ENCODE results near the gene NFIC. TPM values are rescaled to one million over a fixed set of nuclear protein-coding genes. Genes with fewer than 3 reads are reported as not detected.
"Not testable (repeated sequence)": the region's sequence is repeated elsewhere in the genome, so short reads cannot be mapped to it uniquely, and the experiment has no call there.

NFIC gene
- total RNA-seq, 1 donor from 2014 or later: 254 TPM

DNA sequence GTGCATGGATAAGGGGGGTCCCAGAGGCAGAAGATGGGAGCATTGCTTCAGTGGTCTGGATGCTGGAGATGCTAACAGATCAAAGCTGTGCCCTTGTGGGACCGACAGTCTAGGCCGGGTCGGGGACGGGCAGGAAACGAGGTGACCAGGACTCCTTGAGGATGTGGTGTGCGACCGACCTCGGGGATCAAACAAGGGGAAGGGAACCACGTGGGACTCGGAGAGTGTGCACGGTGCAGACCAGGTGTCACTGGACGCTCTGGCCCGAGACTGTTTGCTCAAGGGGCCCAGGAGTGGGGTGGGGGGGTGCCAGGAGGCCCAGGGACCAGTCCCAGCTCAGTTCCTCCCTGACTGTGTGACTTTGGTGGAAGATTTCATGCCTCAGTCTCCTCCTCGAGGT is 6.0 kb downstream of the NFIC start:
- no peak for DNase-seq (ENCODE audit: low spot score)

DNA sequence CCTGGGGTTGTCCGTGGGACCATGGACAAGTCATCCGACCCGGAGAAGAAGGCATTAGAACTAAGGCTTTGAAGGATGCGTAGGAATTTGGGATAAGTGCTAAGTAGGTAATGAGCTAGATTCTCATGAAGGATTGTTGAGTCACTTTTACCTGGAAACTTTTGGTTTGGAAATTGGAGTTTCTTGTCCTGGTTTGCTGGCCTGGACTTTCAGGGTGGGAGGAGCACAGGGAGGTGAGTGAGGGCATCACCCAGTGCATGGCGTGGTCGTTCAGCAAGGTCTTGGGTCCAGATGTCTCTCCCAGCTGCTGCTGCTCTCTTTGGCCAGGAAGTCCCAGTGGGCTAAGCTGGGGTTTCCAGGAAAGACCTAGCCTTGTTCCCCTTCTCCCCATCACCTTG is 7.6 kb downstream of the NFIC start:
- DNase-seq (ENCODE audit: low spot score): no peak

DNA sequence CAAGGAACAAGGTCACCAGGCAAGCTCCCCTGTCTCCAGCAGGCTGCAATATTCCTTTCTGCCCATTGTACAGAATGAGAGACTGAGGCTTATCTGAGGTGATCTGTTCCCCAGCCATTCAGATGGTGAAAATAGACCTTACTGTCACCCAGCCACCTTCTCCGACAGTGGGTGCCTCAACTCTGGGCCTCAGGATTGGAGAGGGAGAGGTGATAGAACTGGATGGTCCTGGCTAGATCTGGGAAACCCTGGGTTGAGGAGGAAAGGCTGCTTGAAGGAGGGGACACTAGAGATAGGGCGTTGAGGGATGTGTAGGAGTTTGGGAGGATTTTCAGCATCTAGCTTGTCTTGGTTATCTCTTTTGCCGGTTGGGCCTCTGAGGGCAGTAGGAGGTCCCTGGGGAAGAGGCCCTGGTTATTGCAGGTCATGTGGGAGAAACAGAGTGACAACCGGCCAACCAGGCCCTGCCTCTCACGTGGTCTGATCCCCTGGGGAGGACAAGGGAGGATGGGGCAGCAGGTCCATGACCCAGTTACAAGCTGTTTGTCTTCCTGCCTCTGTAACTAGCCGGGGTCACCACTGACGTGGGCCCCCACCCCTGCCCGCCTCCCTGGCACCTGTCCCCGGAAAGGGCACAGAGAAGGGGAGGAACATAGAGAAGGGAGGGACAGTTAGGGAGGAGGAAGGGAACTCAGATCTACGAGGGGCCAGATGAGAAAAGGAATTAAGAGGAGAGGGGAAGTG is 8.2 kb downstream of the NFIC start:
- DNase-seq (ENCODE audit: low spot score): peak; percentile 62

DNA sequence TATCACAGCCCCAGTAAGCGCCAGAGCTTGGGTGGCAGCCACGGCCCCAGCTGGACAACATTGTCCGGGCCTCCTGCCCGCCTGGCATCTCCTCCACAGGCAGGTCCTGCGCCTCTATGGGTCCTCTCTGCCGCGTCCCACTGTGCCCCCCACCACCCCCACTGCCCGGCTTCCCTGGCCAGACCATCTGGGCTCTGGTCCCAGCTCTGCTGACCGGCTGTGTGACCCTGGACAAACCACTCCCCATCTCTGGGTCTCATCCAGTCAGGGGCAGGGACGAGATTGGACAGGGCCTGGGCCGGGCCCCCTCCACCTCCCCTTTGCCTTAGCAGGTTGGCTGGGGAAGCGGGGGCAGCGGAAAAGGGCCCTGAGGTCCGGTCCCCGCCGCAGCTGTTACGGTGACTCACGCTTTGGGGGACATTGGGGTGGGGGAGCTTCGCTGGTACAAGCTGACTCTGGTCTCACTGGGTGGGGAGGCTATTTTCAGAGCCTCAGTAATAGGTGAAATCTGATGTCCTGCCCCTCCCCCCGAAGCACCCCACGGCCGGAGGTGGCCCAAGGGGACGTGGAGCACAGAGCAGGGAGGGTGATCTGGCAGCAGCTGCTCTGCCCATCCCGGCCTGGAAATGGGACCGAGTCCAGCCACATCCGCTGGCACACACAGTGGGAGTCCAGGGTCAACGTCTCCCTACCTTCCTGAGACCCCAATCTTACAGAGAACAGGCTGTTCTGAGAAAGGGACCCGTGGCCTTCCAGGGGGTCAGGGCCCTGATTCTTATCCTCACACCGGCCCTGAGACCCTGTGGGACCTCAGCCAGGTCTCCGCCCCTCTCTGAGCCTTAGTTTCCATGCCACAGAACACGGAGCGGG is 9.1 kb downstream of the NFIC start:
- DNase-seq (ENCODE audit: low spot score): peak; percentile 68

DNA sequence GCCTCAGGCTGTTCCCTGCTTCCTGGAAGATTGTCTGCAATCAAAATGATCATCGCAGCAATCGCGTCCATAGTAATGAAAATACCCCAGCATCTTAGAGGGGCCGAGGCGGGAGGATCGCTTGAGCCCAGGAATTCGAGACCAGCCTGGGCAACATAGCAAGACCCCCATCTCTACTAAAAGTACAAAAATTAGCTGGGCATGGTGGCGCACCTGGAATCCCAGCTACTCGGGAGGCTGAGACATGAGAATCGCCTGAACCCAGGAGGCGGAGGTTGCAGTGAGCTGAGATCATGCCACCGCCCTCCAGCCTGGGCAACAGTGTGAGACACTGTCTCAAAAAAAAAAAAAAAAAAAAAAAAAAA is 9.7 kb downstream of the NFIC start:
- not testable (repeated sequence) for DNase-seq (ENCODE audit: low spot score)

DNA sequence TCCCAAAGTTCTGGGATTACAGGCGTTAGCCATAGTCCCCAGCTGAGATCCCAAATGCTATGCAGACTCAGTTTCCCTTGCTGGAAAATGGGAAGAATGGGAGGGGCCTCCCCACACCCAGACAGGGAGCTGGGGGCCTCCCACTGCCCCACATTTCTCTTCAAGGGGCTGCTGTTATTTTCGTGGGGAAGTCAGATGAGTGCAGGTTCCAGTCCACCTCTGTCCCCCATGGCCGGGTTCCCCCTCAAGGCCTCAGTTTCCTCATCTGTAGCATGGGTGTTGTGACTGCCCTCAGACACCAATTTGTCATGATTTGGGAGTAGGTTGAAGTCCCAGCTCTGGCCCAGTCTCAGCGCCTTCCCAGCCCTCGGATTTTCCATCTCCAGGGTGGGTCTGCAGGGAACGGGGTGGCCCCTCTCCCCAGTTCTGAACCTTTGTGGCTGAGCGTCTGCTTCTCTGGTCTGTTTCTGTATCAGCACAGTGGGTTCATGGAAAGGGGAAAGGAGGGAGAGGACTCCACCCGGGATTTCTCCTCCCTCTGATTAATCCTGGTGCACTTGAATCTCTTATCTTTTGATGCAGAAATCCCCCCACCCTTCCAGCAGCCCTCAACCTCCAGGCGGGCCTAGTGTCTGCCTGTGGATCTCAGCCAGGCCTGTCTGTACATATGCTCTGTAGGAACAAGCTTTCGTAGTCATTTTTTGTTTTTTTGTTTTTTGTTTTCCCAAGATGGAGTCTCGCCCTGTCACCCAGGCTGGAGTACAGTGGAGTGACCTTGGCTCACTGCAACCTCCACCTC is 12.2 kb downstream of the NFIC start:
- no peak for DNase-seq (ENCODE audit: low spot score)

DNA sequence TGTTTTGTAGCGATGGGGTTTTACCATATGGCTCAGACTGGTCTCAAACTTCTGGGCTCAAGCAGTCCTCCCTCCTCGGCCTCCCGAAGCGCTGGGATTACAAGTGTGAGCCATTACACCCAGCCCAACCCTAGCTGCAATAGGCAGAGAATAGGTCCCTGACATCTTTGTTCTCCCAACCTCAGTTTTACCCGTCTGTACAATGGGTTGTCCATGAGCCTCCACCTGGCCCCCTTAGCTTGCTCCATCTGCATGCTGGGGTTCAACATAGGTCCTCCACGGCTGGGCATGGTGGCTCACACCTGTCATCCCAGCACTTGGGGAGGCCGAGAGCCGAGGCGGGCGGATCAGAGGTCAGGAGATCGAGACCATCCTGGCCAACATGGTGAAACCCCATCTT is 14.4 kb downstream of the NFIC start:
- DNase-seq (ENCODE audit: low spot score): no peak

DNA sequence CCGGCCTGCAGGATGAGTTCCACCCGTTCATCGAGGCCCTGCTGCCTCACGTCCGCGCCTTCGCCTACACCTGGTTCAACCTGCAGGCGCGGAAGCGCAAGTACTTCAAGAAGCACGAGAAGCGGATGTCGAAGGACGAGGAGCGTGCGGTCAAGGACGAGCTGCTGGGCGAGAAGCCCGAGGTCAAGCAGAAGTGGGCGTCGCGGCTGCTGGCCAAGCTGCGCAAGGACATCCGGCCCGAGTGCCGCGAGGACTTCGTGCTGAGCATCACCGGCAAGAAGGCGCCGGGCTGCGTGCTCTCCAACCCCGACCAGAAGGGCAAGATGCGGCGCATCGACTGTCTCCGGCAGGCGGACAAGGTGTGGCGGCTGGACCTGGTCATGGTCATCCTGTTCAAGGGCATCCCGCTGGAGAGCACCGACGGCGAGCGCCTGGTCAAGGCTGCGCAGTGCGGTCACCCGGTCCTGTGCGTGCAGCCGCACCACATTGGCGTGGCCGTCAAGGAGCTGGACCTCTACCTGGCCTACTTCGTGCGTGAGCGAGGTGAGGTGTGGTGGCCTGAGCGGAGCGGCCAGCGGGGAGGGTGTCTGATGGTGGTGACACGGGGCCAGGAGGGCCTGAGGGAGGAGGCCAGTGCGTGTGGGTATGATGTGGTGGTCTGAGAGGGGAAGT is 15.5 kb downstream of the NFIC start:
- no peak for DNase-seq (ENCODE audit: low spot score)

DNA sequence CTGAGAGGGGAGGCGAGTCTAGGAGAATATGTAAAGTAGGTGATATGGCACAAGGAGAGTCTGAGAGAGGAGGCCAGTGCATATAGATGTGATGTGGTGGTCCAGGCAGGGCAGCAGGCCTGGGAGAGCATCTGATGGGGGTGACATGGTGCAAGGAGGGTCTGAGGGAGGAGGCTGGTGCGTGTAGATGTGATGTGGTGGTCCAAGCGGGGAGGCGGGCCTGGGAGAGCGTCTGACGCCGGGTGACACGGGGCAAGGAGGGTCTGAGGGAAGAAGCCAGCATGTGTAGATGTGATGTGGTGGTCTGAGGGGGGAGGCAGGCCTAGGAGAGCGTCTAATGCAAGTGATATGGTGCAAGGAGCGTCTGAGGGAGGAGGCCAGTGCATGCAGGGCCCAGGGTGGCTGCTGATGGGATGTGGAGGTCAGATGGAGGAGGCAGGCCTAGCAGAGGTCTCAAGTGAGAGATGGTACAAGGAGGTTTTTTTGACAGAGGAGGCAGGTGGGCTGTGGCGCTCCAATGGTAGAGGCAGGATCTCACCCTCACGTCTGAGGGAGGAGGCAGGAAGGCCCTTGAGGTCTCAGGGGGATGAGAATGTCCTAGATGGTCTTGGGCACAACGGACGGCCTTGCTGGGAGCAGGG is 16.2 kb downstream of the NFIC start:
- no peak for DNase-seq (ENCODE audit: low spot score)

DNA sequence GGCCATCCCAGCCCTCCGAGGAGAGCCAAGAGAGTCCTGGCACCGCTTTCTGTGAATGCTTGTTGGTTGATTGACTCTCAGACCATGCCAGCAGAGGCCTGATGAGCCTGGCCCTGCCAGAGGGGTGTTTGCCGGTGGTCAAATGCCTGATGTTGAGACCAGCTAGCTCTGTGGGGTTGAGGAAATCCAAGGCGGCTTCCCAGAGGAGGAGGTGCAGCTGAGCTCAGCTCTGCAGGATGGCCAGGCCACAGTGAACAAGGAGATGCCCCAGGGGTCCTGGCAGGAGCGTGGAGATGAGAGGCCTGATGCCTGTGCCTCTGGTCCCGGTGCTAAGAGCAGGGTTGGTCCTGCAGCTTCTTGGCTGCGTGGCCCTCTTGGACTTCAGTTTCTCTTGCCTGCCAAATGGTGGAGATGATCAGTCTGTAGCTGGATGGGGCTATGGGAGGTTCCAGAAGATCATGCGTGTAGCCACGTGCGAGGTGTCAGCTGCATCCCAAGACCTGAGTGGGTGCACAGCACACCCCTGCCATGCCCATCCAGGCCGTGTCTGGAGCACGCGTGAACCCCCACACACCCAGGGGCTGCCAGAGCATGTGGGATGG is 16.8 kb downstream of the NFIC start:
- DNase-seq (ENCODE audit: low spot score): peak; percentile 47

DNA sequence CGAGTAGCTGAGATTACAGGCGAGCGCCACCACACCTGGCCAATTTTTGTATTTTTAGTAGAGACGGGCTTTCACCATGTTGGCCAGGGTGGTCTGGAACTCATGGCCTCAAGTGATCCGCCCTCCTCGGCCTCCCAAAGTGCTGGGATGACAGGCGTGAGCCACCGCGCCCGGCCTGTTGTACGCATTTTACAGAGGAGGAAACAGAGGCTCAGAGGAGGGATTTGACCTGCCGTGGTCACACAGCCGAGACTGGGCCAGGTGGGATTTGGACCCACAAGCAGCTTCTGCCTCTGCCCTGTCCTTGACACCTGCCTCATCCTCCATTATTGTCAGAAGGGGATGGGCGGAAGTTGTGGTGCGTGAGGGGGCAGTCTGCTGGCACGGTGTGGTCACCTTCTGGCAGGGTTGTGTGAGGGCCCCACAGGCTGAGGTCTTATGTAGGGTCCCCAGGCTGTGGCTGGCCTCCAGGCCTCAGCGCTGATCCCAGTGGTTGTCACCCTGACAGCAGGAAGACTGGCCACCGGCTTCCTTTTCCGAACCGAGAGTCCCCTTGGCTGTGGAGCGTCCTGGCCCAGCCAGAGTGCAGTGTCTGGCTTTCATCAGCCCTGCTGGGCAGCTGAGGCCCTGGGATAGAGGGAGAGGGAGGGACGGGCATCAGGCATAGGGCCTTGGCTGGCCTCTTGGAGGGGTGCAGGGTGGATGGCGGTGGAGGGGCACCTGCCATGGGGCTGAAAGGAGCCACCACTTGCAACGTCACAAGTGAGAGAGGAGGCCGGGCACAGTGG is 20.3 kb downstream of the NFIC start:
- DNase-seq (ENCODE audit: low spot score): peak; percentile 55

DNA sequence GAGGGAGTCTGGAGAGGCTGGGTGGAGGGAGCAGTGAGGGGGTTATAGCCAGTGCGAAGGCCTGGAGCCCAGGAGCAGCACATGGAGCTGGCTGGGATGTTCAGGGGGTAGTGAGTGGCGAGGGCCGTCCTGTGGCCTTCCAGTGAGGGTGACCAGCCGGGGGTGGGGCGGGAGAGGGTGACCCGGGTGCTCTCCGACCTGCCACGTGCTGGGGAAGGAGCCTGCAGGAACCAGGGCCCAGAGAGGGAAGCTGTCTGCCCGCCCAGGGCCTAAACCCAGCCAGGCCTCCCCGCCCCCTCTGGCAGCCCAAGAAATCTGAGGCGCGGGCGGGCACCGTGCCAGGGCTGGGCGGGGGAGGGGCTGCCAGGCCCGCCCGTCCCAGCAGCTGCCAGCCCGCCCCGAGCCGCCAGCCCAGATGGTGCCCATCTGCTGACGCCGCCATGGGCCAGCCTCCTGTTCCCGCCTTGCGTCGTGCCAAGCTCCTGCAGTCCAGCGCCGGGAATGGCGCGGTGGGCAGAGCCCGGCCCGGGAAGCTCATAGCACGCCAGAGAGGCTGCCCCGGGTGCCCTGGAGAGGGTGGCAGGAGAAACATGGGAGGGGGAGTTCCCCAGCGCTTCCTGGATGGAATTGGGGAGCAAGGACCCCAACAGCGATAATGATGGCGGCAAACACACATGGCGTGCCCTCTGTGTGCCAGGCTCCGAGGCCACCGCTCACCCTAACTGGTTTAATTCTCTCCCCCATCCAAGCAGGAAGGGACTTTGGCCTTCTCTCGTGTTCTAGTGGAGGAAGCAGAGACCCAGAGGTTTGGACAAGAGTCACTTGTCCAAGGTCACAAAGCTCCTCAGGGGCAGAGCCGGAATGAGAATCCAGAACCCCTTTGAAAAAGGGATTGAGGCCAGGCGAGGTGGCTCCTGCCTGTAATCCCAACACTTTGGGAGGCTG is 21.5 kb downstream of the NFIC start:
- DNase-seq (ENCODE audit: low spot score): peak; percentile 90

DNA sequence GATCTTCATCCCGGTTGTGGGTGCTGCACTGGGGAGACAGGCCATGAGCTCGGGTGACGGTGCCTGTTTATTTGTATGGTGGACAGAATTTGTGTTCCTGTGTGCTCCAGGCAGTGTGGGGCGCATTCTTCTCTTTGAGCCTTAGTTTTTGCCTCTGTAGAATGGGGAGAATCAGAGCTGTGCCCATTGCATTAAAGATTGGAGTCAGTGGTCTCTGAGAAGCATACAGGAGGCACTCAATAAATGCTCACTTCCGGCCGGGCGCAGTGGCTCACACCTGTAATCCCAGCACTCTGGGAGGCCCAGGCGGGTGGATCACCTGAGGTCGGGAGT is 23.0 kb downstream of the NFIC start:
- DNase-seq (ENCODE audit: low spot score): no peak

DNA sequence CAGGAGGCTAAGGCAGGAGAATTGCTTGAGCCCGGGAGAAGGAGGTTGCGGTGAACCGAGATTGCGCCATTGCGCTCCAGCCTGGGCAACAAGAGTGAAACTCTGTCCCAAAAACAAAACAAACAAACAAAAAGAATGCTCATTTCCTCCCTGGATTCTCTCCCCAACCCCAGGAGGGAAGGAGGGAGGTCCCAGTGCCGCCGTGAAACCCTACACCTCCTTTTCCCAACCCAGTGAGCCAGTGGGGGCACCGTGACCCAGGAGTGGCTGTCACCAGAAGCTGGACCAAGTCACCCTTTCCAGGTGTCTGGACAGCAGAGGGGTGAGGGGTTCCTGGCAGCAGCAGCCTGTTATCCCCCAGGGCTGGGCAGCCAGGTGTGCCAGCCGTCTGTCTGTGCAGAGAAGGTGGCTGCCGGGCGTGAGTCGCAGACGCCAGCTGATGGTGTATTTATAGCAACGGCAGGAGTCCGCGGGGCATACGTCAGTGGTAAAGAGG is 23.5 kb downstream of the NFIC start:
- DNase-seq (ENCODE audit: low spot score): no peak

DNA sequence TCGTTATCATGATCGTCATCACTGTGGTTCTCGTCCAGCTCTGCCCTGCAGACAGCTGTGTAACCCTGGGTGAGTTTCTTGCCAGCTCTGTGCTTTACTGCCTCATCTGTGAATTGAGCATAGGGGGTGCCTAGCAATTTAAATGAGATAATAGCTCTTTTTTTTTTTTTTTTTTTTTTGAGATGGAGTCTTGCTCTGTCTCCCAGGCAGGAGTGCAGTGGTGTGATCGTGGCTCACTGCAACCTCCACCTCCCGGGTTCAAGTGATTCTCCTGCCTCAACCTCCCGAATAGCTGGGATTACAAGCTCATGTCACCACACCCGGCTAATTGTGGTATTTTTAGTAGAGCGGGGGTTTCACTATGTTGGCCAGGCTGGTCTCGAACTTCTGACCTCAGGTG is 25.5 kb downstream of the NFIC start:
- not testable (repeated sequence) for DNase-seq (ENCODE audit: low spot score)

DNA sequence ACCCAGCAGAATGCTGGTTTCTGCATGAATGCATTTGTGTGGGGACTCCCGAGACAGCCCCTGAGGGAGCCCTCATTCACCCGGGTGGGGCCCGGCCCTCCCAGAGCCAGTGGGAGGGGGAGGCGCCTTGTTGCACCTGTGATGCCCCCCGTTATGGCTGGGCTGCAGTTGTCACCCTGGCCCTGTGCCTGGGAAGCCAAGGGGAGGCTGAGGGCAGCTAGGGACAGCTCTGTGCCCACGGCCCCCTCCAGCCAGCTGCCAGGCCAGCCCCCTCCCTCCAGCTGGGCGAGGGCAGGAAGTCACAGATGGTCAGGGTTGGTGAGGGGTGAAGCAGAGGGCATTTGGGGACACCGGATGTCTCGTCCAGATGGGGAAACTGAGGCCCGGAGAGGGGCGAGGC is 26.1 kb downstream of the NFIC start:
- DNase-seq (ENCODE audit: low spot score): no peak

DNA sequence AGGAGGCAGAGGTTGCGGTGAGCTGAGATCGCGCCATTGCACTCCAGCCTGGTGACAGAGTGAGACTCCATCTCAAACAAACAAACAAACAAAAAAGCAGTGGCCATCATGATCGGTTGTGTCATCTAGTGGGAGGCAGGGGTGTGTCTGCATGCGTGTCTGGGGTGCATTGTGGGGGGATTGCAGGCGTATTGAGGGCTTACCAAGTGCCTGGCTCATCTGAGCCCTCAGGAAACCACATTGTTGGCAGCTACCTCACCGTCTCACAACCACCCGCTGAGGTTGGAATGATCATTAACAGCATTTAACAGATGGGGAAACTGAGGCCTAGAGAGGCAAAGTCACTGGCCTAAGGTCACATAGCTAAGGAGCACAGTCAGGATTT is 30.5 kb downstream of the NFIC start:
- no peak for DNase-seq (ENCODE audit: low spot score)

DNA sequence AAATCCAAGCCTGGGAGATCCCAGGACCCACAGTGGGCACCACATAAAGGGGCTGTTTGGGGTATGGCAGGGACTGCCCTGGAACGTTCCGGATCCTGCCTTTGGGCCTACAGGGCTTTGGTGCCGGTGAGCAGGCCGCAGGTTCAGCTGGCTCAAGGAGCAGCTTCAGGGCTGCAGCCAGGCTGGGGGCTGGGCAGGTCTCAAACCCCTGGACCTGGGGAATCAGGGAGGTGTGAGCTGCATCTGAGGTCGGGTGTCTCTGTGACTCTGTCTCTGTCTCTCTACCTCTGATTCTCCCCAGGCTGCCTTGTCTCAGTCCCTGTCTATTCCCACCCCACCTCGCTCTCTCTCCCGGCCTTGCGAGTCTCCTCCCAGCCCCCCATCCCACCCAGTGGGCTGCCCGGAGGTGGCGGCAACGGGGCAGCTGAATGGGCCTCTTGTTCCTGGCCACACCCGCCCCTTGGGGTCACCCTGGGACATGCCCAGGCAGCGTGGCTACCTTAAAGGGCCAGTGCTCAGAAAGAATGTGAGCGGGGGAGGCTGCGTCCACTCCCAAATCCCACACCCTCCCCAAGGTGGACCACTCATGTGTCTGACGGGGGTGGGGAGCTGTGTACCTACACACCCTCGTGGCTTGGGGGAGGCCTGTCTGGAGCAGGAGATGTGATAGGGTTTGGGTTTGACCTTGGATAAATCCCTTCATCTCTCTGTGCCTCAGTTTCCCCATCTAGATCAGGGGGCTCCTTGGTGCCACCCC is 31.1 kb downstream of the NFIC start:
- DNase-seq (ENCODE audit: low spot score): peak; percentile 31
